GM12801 (cell line): ENCODE results near the gene AFF2.

Source experiments
- TF ChIP-seq, protein P1 (sequence below): IDR thresholded peaks from one replicate; pipeline ENCODE4 v1.5.1; 2011; ENCODE audit warnings: control low read depth; ENCODE audit not compliant: insufficient read length; ENCODE audit errors: extremely low read depth

Gene AFF2

DNA sequence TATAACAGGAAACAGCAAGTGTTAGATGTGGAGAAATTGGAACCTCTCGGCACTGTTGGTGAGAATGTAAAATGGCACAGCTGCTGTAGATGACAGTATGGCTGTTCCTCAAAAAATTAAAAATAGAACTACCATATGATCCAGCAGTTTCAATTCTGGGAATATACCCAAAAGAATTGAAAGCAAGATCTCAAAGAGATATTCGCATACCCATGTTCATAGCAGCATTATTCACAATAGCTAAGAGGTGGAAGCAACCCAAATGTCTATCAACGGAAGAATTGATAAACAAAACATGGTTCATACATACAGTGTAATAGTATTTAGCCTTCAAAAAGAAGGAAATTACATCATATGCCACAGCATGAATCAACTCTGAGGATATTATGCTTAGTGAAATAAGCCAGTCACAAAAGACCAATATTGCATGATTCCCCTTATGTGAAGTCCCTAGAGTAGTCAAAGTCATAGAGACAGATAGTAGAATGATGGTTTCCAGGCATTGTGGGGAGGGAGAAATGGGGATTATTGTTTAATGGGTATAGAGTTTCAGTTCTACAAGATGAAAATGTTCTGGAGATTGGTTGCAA, 537.0 kb downstream of the AFF2 start:
- TF ChIP-seq, protein P1, sequence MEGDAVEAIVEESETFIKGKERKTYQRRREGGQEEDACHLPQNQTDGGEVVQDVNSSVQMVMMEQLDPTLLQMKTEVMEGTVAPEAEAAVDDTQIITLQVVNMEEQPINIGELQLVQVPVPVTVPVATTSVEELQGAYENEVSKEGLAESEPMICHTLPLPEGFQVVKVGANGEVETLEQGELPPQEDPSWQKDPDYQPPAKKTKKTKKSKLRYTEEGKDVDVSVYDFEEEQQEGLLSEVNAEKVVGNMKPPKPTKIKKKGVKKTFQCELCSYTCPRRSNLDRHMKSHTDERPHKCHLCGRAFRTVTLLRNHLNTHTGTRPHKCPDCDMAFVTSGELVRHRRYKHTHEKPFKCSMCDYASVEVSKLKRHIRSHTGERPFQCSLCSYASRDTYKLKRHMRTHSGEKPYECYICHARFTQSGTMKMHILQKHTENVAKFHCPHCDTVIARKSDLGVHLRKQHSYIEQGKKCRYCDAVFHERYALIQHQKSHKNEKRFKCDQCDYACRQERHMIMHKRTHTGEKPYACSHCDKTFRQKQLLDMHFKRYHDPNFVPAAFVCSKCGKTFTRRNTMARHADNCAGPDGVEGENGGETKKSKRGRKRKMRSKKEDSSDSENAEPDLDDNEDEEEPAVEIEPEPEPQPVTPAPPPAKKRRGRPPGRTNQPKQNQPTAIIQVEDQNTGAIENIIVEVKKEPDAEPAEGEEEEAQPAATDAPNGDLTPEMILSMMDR, result no peak

DNA sequence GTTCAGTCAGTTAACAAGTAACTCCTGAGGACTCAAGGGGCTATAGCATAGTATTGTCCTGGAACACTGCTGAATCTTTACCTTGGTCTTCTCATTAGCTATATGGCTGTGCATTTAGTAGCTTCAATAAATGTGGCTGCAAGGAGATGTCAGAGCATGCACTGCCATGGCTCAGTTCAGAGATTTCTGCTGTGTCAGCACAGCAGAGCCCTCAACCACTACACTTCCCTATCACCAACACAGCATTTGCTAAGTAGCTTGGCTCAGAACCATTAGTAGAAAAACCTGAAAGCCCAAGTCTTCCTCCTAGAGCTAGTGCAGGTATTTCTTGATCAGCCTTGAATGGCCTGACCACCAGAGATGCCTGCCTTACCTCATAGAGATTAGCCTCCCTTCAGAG, 538.6 kb downstream of the AFF2 start:
- TF ChIP-seq, protein P1, result no peak

- TF ChIP-seq, protein P1, result no peak
Observed at GRCh38 chrX:149040873-149041535, 540.6 kb downstream of the AFF2 start.

- TF ChIP-seq, protein P1, result no peak
Observed at GRCh38 chrX:149043401-149043800, 543.0 kb downstream of the AFF2 start.

DNA sequence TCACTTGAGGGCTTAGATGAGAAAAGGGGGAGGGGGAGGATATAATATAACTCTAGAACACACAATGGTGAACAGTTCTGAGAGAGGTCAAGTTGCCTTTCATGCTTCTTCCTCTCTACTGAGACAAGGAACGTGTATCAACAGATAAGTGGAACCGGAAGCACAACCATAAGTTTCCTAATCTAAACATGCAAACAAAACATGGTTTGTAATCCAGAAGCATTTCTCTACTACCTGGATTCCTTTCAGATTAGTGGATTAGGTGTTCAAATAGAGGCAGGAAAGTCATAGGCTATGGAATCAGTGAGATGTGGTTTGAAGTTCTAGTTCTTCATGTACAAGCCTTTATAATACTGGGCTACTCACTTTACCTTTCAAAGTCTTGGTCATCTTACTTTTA, 544.1 kb downstream of the AFF2 start:
- TF ChIP-seq, protein P1, result no peak

DNA sequence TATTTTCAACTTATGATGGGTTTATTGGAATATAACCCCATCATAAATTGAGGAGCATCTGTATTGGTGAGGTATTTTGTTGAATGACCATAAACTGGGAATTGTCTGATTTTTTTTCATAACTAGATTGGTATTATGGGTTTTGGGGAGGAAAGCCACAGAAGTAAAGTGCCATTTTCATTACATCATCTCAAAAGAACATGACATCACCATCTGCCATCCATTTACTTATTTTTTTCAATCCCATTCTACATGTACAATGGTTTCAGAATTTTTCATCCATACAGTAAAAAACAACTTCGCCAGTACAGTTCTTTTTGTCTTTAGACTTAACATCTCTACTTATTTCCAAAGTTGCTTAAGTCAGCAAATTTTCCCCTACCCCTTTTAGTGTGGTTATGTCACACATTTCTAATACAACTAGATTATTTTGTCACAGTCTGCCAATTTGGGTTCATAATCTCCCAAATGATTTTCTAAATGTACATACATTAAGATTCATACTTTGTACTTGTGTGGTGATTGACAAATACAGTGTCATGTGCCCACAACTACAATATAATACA, 545.3 kb downstream of the AFF2 start:
- TF ChIP-seq, protein P1, result no peak
